Right cardiac atrium (tissue), 5 donors: ENCODE measurements around the gene OR5P2. TPM values are rescaled to one million over a fixed set of nuclear protein-coding genes. Genes with fewer than 3 reads are reported as not detected.
"Not testable (repeated sequence)": the region's sequence is repeated elsewhere in the genome, so short reads cannot be mapped to it uniquely, and the experiment has no call there.

ENCODE experiments used
- ATAC-seq, 2 donors: fragments of 200-7000 bp; cut with Tn5 transposase; one replicate each; pipeline versions ENCODE4 v1.8.0 to v1.9.1; 2020; ENCODE audit warnings: moderate library complexity in 2 of 2, mild to moderate bottlenecking in 1 of 2
- DNase-seq, 3 donors: peaks; one replicate each; pipeline ENCODE4 v3.0.0-alpha.2; 2020
- H3K27ac ChIP-seq: one replicate; pipeline ENCODE4 v1.5.1; 2013; ENCODE audit warnings: mild to moderate bottlenecking, low read length, control low read depth, moderate library complexity
- H3K27me3 ChIP-seq: one replicate; pipeline ENCODE4 v1.6.1; 2013; ENCODE audit not compliant: control insufficient read depth, insufficient read depth
- H3K4me1 ChIP-seq: one replicate; pipeline ENCODE4 v1.6.1; 2013; ENCODE audit warnings: low read length; ENCODE audit not compliant: control insufficient read depth, insufficient read depth
- H3K4me3 ChIP-seq: one replicate; pipeline ENCODE4 v1.5.1; 2013; ENCODE audit warnings: low read length, control low read depth
- H3K9me3 ChIP-seq: one replicate; pipeline ENCODE4 v1.6.1; 2013; ENCODE audit warnings: low read length; ENCODE audit not compliant: control insufficient read depth
- WGBS: extraction: QIAGEN DNeasy Blood & Tissue Kit; methylation state at CpG from one replicate; pipeline ENCODE4 v1.1.7; 2013; 5-methylcytosine and 5-hydroxymethylcytosine counted together
- intact Hi-C, 4 donors: fragments of 100-400 bp; cut with DNase I; formaldehyde crosslinking; loops; one replicate each; pipeline versions ENCODE4 v1.11.0 to v1.14.0; 2022 to 2023
- long read RNA-seq, 4 donors: library from polyadenylated mRNA; unstranded; transcript quantifications; one replicate each; pipeline ENCODE4 v2.0.0, GENCODE V29; 2020 to 2021
- polyA plus RNA-seq: library from polyadenylated mRNA; stranded (reverse); fragments of 200-250 nt; gene quantifications from one replicate; pipeline ENCODE4 v1.2.3, GENCODE V29; 2013
- total RNA-seq, 4 donors: library from RNA; stranded (reverse); fragmentation: NEBNext Ultra II Directional; extraction: Animal tissue kit (Norgen Biotek cat#: 25700); gene quantifications; one replicate each; pipeline ENCODE4 v1.2.1, GENCODE V29; 2021
- donor health status: healthy with polysubstance abuse.
- donor health status: DM: no; HTN: yes; CAD: no.
- donor health status: DM: no; HTN: no; CAD: no.
- donor health status: DM: no; HTN: yes; CAD: no; lungs with severe emphysema.
- donor health status: DM: yes; HTN: yes; CAD: no.

Gene OR5P2, protein sequence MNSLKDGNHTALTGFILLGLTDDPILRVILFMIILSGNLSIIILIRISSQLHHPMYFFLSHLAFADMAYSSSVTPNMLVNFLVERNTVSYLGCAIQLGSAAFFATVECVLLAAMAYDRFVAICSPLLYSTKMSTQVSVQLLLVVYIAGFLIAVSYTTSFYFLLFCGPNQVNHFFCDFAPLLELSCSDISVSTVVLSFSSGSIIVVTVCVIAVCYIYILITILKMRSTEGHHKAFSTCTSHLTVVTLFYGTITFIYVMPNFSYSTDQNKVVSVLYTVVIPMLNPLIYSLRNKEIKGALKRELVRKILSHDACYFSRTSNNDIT
- total RNA-seq: not detected
- not detected for polyA plus RNA-seq
- long read RNA-seq, donor 1: 0 reads
- long read RNA-seq, donor 2: 0 reads
- long read RNA-seq, donor 3: 0 reads
- long read RNA-seq, donor 4: 0 reads

DNA sequence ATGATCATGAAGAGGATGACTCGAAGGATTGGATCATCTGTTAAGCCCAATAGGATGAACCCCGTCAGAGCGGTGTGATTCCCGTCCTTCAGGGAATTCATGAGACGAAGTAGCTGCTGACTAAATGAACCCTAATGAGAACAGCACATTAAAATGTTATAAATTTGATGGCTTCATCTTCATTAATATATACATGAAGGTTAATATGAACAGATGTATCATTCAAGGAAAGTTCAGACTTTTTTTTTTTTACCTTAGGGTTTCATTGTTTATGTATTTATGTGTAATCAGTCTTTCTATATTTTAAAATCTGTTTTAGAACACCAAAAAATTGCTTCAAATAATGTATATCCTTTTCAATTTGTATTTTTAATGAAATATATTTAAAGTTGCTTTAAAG, at the start of gene OR5P2:
Gene OR5P2, minus strand, starts transcription at position 101 of the 400 bp plus-strand sequence. Its CDS starts 0 bp downstream, at position 101.
- WGBS: 84% methylated on average over 5 of the region's 5 CpGs
- H3K4me1 ChIP-seq: no peaks in the 10 kb centered on the region
- intact Hi-C loops: no loop called here
- ATAC-seq (no peak), DNase-seq (no peak)
- no peaks in the 10 kb centered on the region for H3K9me3 ChIP-seq
- H3K27me3 ChIP-seq: no peaks in the 10 kb centered on the region
- H3K4me3 ChIP-seq: no peak within 1 kb of the TSS
- H3K27ac ChIP-seq: no peak within 1 kb of the TSS

DNA sequence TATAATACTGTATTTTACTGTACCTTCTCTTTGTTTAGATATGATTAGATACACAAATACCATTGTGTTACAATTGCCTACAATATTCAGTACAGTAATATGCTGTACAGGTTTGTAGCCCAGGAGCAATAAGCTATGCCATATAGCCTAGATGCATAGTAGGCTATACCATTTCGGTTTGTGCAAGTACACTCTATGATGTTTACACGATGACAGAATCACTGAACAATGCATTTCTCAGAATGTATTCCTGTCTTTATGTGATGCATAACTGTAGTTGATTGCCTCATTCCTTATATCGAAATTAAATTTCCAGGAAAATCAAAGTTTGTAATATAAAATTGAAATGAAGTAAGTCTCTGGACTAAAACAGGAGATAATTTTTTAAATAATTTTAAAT, 49.3 kb upstream of the OR5P2 start:
- Histone ChIP-seq H3K9me3 (no peaks in the 10 kb centered on the region), H3K27ac (no peak overlapping the region), H3K27me3 (no peaks in the 10 kb centered on the region), H3K4me1 (no peaks in the 10 kb centered on the region), H3K4me3 (no peak overlapping the region)
- DNase-seq (no peak), ATAC-seq (no peak)
- 79% methylated on average over 3 of the region's 3 CpGs for WGBS
- intact Hi-C loops: no loop called here

- Histone ChIP-seq H3K27ac (no peak overlapping the region), H3K4me3 (no peak overlapping the region), H3K9me3 (no peaks in the 10 kb centered on the region), H3K27me3 (no peaks in the 10 kb centered on the region), H3K4me1 (no peaks in the 10 kb centered on the region)
- WGBS: 47% methylated on average over 3 of the region's 3 CpGs
- intact Hi-C loops: no loop called here
- DNase-seq (no peak), ATAC-seq (no peak)
Observed at GRCh38 chr11:7844986-7845385, 48.2 kb upstream of the OR5P2 start.

DNA sequence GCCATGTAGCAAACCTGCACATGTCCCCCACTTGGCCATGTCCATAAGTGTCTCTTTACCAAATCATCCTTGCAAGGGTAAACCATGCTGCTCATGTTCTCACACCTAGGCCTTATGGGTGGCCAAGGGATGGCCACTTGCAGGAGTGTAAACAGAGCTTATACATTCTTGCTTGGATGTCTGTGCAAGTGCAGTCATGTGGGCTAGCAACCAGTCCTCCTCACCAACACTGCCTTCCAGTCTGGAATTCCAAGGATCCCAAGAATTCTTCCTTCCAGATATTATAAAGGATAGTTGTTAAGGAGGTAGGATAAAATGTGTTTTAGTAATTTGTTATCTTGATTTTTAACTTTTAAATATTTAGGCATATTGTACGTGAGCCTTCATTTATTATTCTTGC, 47.8 kb upstream of the OR5P2 start:
- no peaks in the 10 kb centered on the region for H3K4me1 ChIP-seq
- H3K27me3 ChIP-seq: no peaks in the 10 kb centered on the region
- intact Hi-C loops: no loop called here
- no peak overlapping the region for H3K27ac ChIP-seq
- no peaks in the 10 kb centered on the region for H3K9me3 ChIP-seq
- ATAC-seq (no peak), DNase-seq (no peak)
- 32% methylated on average over 1 of the region's 1 CpG for WGBS
- no peak overlapping the region for H3K4me3 ChIP-seq

GRCh38 chr11:7840578-7840977, 43.8 kb upstream of the OR5P2 start:
- intact Hi-C loops: no loop called here

DNA sequence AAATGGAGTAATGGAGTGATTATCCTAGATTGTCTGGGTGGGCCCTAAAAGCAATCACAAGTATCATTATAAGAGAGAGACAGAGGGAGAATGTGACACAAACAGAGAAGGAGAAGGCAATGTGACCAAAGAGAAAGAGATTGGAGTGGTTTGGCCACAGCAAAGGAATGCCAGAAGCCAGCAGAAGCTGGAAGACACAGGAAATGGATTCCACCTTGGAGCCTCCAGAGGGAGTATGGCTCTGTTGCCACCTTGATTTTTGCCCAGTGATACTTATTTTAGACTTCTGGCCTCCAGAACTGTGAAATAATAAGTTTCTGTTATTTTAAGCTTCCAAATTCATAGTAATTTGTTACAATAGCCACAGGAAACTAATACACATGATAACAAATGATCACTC, 36.8 kb upstream of the OR5P2 start:
- H3K4me3 ChIP-seq: no peak overlapping the region
- no peaks in the 10 kb centered on the region for H3K9me3 ChIP-seq
- no peak overlapping the region for H3K27ac ChIP-seq
- DNase-seq (no peak), ATAC-seq (no peak)
- H3K27me3 ChIP-seq: no peaks in the 10 kb centered on the region
- intact Hi-C loops: no loop called here
- no peaks in the 10 kb centered on the region for H3K4me1 ChIP-seq

More at GRCh38 chr11:7840578-7840977, 43.8 kb upstream of the OR5P2 start:
- H3K4me3 ChIP-seq: no peak overlapping the region
- ATAC-seq (no peak), DNase-seq (no peak)
- 76% methylated on average over 2 of the region's 2 CpGs for WGBS
- no peak overlapping the region for H3K27ac ChIP-seq
- no peaks in the 10 kb centered on the region for H3K27me3 ChIP-seq
- H3K9me3 ChIP-seq: no peaks in the 10 kb centered on the region
- no peaks in the 10 kb centered on the region for H3K4me1 ChIP-seq

DNA sequence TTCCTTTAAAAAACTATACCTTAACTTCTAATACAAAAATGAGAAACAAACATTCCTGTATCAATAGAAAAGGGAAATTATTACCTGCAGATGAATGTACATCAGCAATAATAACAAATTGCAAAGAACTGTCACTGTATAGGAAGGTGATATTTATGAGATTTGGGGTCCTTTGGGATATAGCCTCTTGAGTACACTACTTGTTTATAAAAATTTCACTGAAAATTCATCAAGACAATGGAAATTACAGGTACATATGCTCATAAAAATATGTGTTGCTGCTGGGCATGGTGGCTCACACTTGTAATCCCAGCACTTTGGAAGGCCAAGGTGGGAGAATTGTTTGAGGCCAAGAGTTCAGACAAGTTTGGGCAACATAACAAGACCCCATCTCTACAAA, 34.0 kb upstream of the OR5P2 start, which contains the start of gene OR5P3:
Gene OR5P3, minus strand, starts transcription at position 101 of the 400 bp plus-strand sequence.
- no peaks in the 10 kb centered on the region for H3K27me3 ChIP-seq
- no peaks in the 10 kb centered on the region for H3K4me1 ChIP-seq
- DNase-seq (no peak), ATAC-seq (no peak)
- no peak within 1 kb of the TSS for H3K4me3 ChIP-seq
- no peaks in the 10 kb centered on the region for H3K9me3 ChIP-seq
- H3K27ac ChIP-seq: no peak within 1 kb of the TSS
- intact Hi-C loops: no loop called here

DNA sequence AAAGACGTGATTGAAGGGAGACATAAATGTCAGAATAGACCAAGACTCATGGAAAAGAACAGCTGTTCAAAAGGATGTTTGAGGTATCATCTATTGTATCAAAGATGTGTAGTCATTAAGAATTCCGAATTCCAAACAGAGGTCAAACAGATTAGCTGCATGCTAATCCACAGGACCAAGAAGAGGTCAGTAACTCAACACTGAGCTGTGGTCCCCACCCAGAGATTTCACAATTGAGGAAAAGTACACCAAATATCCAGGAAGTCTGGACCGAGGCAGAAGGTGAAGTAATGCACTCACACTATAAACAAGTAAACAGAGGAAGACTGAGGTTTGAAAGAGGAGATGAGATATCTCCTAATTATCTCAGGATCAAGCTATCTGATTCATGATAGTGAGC, 29.6 kb upstream of the OR5P2 start:
- intact Hi-C loops: no loop called here
- Histone ChIP-seq H3K4me1 (no peaks in the 10 kb centered on the region), H3K27me3 (no peaks in the 10 kb centered on the region), H3K27ac (no peak overlapping the region), H3K4me3 (no peak overlapping the region), H3K9me3 (no peaks in the 10 kb centered on the region)
- 58% methylated on average over 3 of the region's 3 CpGs for WGBS
- ATAC-seq (no peak), DNase-seq (no peak)

DNA sequence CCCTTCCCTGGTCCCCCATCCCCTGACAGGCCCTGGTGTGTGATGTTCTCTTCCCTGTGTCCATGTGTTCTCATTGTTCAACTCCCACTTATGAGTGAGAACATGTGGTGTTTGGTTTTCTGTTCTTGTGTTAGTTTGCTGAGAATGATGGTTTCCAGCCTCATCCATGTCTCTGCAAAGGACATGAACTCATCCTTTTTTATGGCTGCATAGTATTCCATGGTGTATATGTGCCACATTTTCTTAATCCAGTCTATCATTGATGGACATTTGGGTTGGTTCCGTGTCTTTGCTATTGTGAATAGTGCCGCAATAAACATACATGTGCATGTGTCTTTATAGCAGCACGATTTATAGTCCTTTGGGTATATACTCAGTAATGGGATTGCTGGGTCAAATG, 23.7 kb upstream of the OR5P2 start:
- H3K4me3 ChIP-seq, H3K27me3 ChIP-seq, H3K4me1 ChIP-seq, H3K9me3 ChIP-seq, ATAC-seq, DNase-seq, H3K27ac ChIP-seq, intact Hi-C loops: not testable (repeated sequence)
- WGBS: 93% methylated on average over 3 of the region's 3 CpGs

GRCh38 chr11:7814897-7815296, 18.2 kb upstream of the OR5P2 start:
- H3K4me3 ChIP-seq, H3K9me3 ChIP-seq, intact Hi-C loops, DNase-seq, ATAC-seq, H3K27ac ChIP-seq, H3K4me1 ChIP-seq, H3K27me3 ChIP-seq: not testable (repeated sequence)
- 83% methylated on average over 2 of the region's 2 CpGs for WGBS

GRCh38 chr11:7810301-7810700, 13.6 kb upstream of the OR5P2 start:
- WGBS: 72% methylated on average over 2 of the region's 2 CpGs
- ATAC-seq, H3K4me1 ChIP-seq, H3K27me3 ChIP-seq, intact Hi-C loops, H3K9me3 ChIP-seq, H3K4me3 ChIP-seq, H3K27ac ChIP-seq, DNase-seq: not testable (repeated sequence)

GRCh38 chr11:7793233-7793632, 3.5 kb downstream of the OR5P2 start:
- no peak overlapping the region for H3K27ac ChIP-seq
- intact Hi-C loops: no loop called here
- no peak overlapping the region for H3K4me3 ChIP-seq
- no peaks in the 10 kb centered on the region for H3K4me1 ChIP-seq
- no peaks in the 10 kb centered on the region for H3K9me3 ChIP-seq
- WGBS: 24% methylated on average over 1 of the region's 1 CpG
- no peak for ATAC-seq
- DNase-seq: no peak
- H3K27me3 ChIP-seq: no peaks in the 10 kb centered on the region
